ENCODE results near the gene POU2F2. TPM values are rescaled to one million over a fixed set of nuclear protein-coding genes. Genes with fewer than 3 reads are reported as not detected.
"Not testable (repeated sequence)": the region's sequence is repeated elsewhere in the genome, so short reads cannot be mapped to it uniquely, and the experiment has no call there.

POU2F2 gene
- total RNA-seq, 1 experiment from 2014 or later, result 0.02 TPM

- no peak for DNase-seq (ENCODE audit: low spot score)
Measured at GRCh38 chr19:42059196-42059595, 73.0 kb downstream of the POU2F2 start.

- DNase-seq (ENCODE audit: low spot score), result no peak
Measured at GRCh38 chr19:42057846-42058245, 74.4 kb downstream of the POU2F2 start.

GRCh38 chr19:42054205-42054604 is 78.0 kb downstream of the POU2F2 start:
- no peak for DNase-seq (ENCODE audit: low spot score)

GRCh38 chr19:42053037-42053935 is 79.0 kb downstream of the POU2F2 start:
- DNase-seq (ENCODE audit: low spot score), result no peak

GRCh38 chr19:42052241-42052863 is 79.9 kb downstream of the POU2F2 start:
- no peak for DNase-seq (ENCODE audit: low spot score)

GRCh38 chr19:42051166-42052115 is 80.8 kb downstream of the POU2F2 start:
- no peak for DNase-seq (ENCODE audit: low spot score)

GRCh38 chr19:42048992-42049391 is 83.3 kb downstream of the POU2F2 start:
- no peak for DNase-seq (ENCODE audit: low spot score)

- DNase-seq (ENCODE audit: low spot score), result no peak
Measured at GRCh38 chr19:42045575-42045974, 86.7 kb downstream of the POU2F2 start.

GRCh38 chr19:42042455-42043170 is 89.6 kb downstream of the POU2F2 start:
- DNase-seq (ENCODE audit: low spot score), result no peak

- not testable (repeated sequence) for DNase-seq (ENCODE audit: low spot score)
Measured at GRCh38 chr19:42040491-42040890, 91.8 kb downstream of the POU2F2 start.

- no peak for DNase-seq (ENCODE audit: low spot score)
Measured at GRCh38 chr19:42040031-42040430, 92.2 kb downstream of the POU2F2 start.

- DNase-seq (ENCODE audit: low spot score), result no peak
Measured at GRCh38 chr19:42038666-42039065, 93.6 kb downstream of the POU2F2 start.

GRCh38 chr19:42037649-42038048 is 94.6 kb downstream of the POU2F2 start:
- DNase-seq (ENCODE audit: low spot score), result no peak

Other genes starting within 250 kb of the POU2F2 start
- 14.5 and 15.9 TPM in 2 replicates for gene ARHGEF1, start 249.3 kb downstream of the POU2F2 start, total RNA-seq (2014; rRNA removed; shearing (Covaris generic))
- gene ERFL, start 204.0 kb downstream of the POU2F2 start, total RNA-seq (2014; rRNA removed; shearing (Covaris generic)), result not detected in 2 replicates
- gene RABAC1, start 173.1 kb downstream of the POU2F2 start, total RNA-seq (2014; rRNA removed; shearing (Covaris generic)), result 149 and 167 TPM in 2 replicates
- gene ATP1A3, start 138.2 kb downstream of the POU2F2 start, total RNA-seq (2014; rRNA removed; shearing (Covaris generic)), result 2.1 and 2.8 TPM in 2 replicates
- 0.12 TPM in 1 of 2 replicates, not detected in the other for gene GRIK5, start 62.2 kb downstream of the POU2F2 start, total RNA-seq (2014; rRNA removed; shearing (Covaris generic))
- 11.8 and 15.8 TPM in 2 replicates for gene ZNF574, start 56.3 kb downstream of the POU2F2 start, total RNA-seq (2014; rRNA removed; shearing (Covaris generic))
- gene DEDD2, start 85.2 kb upstream of the POU2F2 start, total RNA-seq (2014; rRNA removed; shearing (Covaris generic)), result 10.4 and 14.8 TPM in 2 replicates
- 4.1 and 5.5 TPM in 2 replicates for gene ZNF526, start 87.9 kb upstream of the POU2F2 start, total RNA-seq (2014; rRNA removed; shearing (Covaris generic))
- gene GSK3A, start 110.2 kb upstream of the POU2F2 start, total RNA-seq (2014; rRNA removed; shearing (Covaris generic)), result 29.8 and 30.6 TPM in 2 replicates
- 27.1 and 31.1 TPM in 2 replicates for gene ERF, start 122.7 kb upstream of the POU2F2 start, total RNA-seq (2014; rRNA removed; shearing (Covaris generic))
- gene CIC, start 136.8 kb upstream of the POU2F2 start, total RNA-seq (2014; rRNA removed; shearing (Covaris generic)), result 10.8 and 12.1 TPM in 2 replicates
- gene PRR19, start 169.7 kb upstream of the POU2F2 start, total RNA-seq (2014; rRNA removed; shearing (Covaris generic)), result 0.16 and 1.4 TPM in 2 replicates
- gene PAFAH1B3, start 170.2 kb upstream of the POU2F2 start, total RNA-seq (2014; rRNA removed; shearing (Covaris generic)), result 78.5 and 112 TPM in 2 replicates
- 0.08 TPM in 1 of 2 replicates, not detected in the other for gene TMEM145, start 180.9 kb upstream of the POU2F2 start, total RNA-seq (2014; rRNA removed; shearing (Covaris generic))
- gene MEGF8, start 193.2 kb upstream of the POU2F2 start, total RNA-seq (2014; rRNA removed; shearing (Covaris generic)), result 4.9 and 8.1 TPM in 2 replicates

Data from H4 (cell line).